Astrocyte of the spinal cord (primary cell): ENCODE measurements around the gene ATF7IP.
A peak's percentile ranks its signal among the peaks of the same experiment; 100 is the strongest.

Experiments
- DNase-seq: peaks from one replicate; pipeline ENCODE4 v3.0.0; 2011; ENCODE audit warnings: low read depth, low spot score
- H3K4me3 ChIP-seq: 2 replicates; pipeline ENCODE4 v1.5.1; 2011; ENCODE audit warnings: low read depth, mild to moderate bottlenecking, low read length, moderate library complexity
- in situ Hi-C: cut with HindIII; loops from 2 replicates; pipeline ENCODE4 v1.10.0; 2017; ENCODE audit warnings: low sequenced_read_pairs
- TF ChIP-seq, protein P1 (sequence below): IDR thresholded peaks from 2 replicates; pipeline ENCODE4 v1.5.1; 2012; ENCODE audit warnings: low read depth, mild to moderate bottlenecking, low read length, inconsistent platforms

Gene ATF7IP

DNA sequence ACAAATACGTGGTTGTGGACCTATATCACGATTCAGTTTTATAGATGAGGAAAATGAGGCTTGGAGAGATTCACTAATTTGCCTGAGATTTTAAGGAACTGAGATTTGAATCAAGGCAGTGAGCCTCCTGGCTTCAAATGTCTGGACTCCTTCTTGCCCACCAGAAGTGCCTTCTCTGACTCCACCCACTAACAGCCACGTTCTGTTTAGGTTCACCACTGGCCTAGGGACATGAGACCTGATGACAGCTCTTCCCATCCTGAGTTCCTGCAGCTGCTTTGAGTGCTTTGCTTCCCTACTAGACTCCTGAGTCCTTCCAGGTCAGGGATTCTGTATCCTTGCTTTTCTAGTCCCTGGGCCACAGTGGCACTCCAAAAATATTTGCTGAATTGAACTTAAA lies 145.1 kb downstream of the ATF7IP start:
- in situ Hi-C loops: no loop called here
- H3K4me3 ChIP-seq: no peak overlapping the region
- DNase-seq: no peak
- TF ChIP-seq, protein P1, sequence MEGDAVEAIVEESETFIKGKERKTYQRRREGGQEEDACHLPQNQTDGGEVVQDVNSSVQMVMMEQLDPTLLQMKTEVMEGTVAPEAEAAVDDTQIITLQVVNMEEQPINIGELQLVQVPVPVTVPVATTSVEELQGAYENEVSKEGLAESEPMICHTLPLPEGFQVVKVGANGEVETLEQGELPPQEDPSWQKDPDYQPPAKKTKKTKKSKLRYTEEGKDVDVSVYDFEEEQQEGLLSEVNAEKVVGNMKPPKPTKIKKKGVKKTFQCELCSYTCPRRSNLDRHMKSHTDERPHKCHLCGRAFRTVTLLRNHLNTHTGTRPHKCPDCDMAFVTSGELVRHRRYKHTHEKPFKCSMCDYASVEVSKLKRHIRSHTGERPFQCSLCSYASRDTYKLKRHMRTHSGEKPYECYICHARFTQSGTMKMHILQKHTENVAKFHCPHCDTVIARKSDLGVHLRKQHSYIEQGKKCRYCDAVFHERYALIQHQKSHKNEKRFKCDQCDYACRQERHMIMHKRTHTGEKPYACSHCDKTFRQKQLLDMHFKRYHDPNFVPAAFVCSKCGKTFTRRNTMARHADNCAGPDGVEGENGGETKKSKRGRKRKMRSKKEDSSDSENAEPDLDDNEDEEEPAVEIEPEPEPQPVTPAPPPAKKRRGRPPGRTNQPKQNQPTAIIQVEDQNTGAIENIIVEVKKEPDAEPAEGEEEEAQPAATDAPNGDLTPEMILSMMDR: no peak

DNA sequence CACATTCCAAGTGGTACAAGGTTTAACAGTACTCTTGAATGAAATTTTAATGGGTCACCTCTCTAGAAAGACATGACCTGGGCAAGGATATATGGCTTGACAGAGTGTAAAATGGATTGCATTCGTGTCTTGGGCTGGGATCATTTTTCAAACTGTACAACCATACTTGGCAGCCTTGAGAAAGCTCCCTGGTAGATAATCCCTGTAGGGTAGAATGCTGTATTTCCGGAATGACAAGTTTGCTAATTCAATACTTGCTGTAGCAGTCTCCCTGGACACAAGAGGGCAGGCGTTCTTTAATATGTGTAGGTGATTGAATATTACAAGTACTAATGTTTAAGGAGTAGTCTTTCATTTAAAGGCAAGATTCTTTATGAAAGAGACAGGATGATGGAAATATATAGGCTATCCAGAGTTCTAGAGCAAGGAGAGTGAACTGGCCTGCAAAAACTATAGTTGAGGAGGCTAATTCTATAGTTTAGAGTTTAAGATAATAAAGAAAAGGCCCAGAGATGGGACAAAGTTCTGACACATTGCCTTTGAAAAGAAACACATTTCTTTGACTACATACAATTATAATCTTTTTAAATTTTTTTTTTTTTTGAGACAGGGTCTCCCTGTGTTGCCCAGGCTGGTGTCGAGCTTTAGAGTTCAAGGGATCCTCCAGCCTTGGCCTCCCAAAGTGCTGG lies 148.8 kb downstream of the ATF7IP start:
- DNase-seq: peak; percentile 35
- TF ChIP-seq, protein P1: peak; percentile 49
- in situ Hi-C loops: no loop called here
- no peak overlapping the region for H3K4me3 ChIP-seq

DNA sequence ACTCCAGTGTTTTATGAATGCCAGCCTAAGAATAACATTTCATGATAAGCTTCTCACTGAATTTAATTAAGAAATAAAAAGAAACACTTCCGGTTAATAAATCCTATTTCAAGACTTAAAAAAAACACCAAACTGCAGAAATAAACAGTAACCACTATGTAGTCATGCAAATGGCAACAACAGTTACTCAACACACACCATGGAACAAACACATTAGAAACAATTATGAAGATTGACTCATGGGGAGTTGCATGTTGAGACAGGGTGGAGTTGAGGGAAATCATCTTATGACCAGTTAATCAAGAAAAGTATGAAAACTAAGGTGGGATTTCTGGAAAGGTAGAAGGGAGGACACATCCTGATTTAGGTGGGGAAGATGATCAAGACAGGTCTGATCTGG lies 149.5 kb downstream of the ATF7IP start:
- TF ChIP-seq, protein P1: no peak
- no peak for DNase-seq
- in situ Hi-C loops: no loop called here
- H3K4me3 ChIP-seq: no peak overlapping the region

DNA sequence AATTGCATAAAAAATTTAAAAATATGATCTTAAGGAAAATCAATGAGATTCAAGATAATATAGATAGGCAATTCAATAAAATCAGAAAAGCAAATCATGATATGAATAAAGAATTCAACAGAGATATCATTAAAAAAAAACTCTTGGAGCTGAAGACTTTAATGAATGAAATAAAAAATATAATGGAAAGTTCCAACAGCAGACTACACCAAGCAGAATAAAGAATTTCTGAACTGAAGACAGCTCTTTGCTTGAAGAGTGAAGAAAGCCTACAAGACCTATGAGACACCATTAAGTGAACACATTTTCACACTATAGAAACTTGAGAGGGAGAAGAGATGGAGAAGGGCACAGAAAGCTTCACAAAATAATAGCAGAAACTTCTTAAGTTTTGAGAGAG lies 156.3 kb downstream of the ATF7IP start:
- DNase-seq: no peak
- in situ Hi-C loops: no loop called here

DNA sequence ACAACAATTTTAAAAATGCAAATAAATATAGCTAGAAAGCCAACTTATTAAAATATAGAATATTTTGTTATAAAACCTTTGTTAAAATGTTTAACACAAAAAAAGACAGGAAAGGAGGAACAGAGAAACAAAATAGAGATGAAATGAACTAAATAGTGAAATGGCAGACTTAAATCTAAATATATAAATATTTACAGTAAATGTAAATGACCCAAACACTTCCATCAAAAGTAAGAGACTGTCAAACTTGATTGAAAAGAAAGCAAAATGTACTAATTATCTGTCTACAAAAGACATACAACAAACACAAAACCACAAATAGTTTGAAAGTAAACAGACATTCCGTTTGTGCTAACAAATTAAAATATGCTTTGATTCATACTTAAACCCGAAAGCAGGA lies 160.5 kb downstream of the ATF7IP start:
- TF ChIP-seq, protein P1: no peak
- no peak for DNase-seq
- in situ Hi-C loops: no loop called here
- H3K4me3 ChIP-seq: no peak overlapping the region

More for the DNA sequence above, 156.3 kb downstream of the ATF7IP start:
- TF ChIP-seq, protein P1: no peak
- H3K4me3 ChIP-seq: no peak overlapping the region

DNA sequence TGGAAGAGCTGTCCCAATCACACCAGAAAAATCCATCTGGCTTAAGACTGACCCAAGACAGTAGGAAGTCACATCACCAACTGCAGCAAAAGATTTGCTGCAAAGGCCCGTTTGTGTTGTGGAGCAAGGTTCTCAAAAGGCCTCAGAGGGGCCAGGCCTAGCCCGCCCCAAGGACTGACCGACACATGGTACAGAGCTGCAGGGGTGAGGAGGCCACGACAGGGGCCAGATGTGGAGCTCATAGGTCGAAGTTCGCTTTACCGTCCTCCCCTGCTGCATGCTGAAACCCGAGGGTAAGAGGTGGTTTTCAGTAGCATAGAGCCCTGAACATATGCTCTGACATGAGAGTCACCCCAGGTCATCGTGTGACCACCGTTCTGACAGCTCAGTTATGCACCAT lies 166.7 kb downstream of the ATF7IP start:
- no peak overlapping the region for H3K4me3 ChIP-seq
- TF ChIP-seq, protein P1: no peak
- in situ Hi-C loops: no loop called here
- no peak for DNase-seq
